Erythroblast (primary cell): ENCODE results near the gene RNF213.

ENCODE experiments used
- DNase-seq, 2 experiments: peaks; one replicate each; lab custom pipeline; 2025; lab: John Stamatoyannopoulos, UW
- GATA1 ChIP-seq: IDR thresholded peaks from 2 replicates; pipeline ENCODE4 v1.6.1; 2011; ENCODE audit warnings: low read depth, mild to moderate bottlenecking, control low read depth, low read length, moderate library complexity
- POLR2A ChIP-seq: IDR thresholded peaks from 2 replicates; pipeline ENCODE4 v1.6.1; 2011; ENCODE audit warnings: mild to moderate bottlenecking, low read length

Gene RNF213

GRCh38 chr17:80348551-80349150 is 88.0 kb downstream of the RNF213 start:
- DNase-seq = no peak
- TF ChIP-seq GATA1 = no peak
- TF ChIP-seq POLR2A = no peak

DNA sequence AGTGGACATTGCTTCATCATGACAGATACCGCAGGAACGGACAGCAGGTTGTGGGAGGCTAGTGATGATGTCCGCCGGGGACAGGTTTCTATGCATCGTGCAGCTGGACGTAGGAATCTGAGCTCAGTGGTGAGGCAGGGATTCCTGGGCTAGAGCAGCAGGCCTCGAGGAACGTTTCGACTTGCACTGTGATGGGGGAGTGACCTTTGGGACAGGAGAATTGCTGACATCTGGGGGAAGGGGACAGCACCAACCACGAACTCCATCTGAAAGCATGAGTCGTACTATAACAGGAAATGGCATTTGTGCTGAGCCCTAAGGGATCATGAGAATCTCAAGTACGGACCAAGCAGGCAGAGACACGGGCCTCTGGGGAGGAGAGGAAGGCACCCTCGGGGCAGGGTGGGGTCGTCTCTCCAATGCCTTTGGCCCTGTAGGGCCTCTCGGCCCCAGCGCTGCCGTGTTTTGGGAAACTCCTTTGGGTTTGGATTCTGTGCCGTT is 88.5 kb downstream of the RNF213 start:
- no peak for DNase-seq
- TF ChIP-seq GATA1 = no peak
- TF ChIP-seq POLR2A = no peak

DNA sequence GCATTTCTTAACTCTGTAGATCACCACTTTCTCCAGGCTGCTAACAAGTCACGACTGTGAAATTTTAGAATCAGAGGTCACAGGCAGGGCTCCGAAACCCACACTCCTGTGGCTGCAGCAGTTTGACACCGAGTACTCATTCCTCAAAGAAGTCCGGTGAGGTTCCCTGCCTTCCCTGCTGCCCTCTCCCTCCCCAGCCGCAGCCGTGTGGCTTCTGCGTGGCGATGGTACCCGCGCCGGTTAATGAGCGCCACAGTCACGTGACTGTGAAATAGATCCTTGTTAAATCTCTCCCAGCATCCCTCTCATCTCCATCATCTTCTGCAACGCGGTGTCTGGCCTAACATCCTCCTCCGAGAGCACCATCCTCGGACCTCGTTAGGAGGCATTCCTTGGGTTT is 89.1 kb downstream of the RNF213 start:
- DNase-seq = no peak
- TF ChIP-seq GATA1 (no peak), POLR2A (no peak)

DNA sequence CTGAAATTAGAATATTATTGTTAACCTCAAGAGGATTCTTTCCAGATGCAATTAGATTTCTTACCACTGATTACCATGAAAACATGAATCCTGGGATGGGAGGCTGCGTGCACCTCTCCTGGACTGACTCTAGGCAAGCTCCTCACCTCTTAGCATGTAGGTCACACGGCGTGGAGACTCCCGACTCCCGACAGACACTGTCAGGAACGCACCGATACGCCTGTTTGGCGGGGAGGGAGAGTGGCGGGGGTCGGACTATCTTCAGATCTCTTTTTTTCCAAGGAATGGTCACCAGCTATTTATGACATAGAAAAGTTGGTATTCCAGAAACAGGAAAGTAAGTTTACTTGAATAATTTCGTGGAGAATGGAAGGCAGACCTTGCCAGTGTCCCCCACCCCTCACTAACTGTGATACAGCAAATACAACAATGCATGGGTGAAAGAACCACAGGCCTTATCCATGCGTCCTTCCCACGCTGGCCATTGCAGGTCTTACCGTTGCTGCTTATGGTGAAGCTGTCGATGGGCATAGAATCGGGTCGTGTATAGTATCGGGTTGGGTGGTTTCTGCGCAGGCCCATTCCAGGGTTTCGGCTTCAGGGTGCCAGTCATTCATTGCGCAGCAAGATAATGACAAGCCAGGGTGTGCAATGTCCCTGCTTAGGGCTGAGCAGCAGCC is 91.7 kb downstream of the RNF213 start:
- no peak for DNase-seq
- TF ChIP-seq POLR2A (no peak), GATA1 (no peak)

DNA sequence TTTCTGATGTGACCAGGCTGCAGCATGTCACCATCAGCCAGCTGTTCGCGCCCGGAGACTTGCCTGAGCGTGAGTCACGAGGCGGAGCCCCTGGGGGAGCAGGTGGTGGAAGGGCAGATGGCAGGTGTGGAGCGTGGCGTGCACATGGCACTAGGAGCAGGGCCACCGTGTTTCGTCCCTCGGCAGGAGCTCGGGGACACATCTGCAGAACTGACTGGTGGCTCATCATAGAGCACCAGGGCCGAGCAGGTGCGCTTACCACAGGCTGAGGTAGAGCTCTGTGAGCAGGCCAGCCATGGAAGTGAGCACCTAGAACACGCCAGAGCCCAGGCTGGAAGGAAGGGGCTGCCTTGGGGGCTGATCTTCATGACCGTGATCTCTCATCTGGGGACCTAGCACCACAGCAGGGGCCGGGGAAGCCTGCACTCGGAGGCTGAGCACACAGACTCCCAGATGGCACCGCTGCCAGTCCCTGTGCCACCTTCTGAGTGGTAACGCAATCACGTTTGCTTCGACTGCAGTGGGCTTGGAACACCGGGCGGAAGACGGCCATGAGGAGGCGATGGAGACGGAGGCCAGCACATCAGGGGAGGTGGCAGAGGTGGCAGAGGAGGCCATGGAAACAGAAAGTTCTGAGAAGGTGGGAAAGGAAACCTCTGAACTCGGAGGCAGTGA is 92.5 kb downstream of the RNF213 start:
- TF ChIP-seq POLR2A = no peak
- no peak for TF ChIP-seq GATA1
- DNase-seq = no peak

DNA sequence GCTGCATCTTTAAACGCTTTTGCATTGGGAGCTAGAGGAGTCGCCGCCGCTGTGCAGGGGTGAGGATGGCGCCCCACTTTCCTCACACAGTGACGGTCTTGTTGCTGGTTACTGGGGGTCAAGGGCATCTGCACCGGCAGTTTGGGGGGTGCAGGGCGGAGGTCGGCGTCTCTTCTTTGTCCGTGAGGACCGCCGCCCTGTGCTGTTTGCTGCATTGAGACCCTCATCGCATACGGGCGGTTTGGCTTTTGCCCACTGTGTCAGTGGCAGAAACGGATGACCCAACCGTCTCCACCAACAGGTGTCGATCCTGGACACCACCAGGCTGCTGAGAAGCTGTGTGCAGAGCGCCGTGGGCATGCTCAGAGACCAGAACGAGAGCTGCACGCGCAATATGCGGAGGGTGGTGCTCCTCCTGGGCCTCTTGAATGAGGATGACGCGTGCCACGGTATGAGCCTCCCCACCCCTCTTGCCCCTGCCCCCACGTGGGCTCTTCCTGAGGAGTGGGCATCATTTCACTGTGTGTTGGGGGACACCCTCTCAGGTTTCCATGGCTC is 93.1 kb downstream of the RNF213 start:
- TF ChIP-seq GATA1 (no peak), POLR2A (no peak)

DNA sequence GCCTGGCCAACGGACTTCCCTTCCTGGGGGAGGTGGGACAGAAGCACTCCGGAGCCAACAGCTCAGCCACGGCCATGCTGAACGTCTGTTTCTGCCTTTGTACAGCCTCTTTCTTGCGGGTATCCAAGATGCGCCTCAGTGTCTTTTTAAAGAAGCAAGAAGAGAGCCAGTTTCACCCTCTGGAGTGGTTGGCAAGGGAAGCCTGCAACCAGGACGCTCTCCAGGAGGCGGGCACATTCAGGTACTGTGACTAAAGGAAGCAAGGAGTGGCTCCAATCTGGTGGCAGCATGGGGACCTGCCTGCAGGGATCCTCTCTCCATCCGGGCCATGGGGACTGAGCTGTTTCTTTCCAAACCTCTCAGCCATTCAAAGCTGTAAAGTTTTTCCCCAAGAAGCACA is 93.7 kb downstream of the RNF213 start:
- TF ChIP-seq GATA1 (no peak), POLR2A (no peak)
- no peak for DNase-seq

More for the DNA sequence above, 93.1 kb downstream of the RNF213 start:
- DNase-seq = no peak

DNA sequence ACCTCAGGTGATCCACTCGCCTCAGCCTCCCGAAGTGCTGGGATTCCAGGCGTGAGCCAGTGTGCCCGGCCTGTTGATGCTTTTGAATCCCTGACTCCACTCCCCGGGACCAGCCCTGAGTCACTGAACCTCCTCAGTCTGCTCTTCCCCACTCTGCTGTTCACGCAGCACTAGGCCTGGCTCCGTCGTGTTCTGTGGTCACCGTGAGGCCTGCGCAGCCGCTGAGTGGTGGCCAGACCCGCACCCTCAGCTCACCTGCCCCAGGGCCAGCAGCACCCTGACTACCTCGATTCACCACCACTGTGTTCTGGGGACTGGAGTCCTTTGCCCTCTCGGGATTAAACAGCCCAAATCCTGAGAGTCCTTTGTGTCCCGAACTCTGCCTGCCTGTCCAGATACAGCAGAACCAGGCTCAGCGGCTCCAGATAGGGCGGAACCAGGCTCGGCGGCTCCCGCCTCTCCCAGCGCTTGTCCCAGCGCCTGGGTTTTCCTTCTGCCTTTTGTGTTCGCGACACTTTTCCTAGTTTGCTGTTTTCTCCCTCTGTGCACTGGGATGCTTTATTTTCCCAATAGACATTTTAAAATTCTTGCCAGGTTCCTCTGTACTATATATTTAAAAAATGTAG is 95.7 kb downstream of the RNF213 start:
- TF ChIP-seq GATA1 = no peak
- no peak for TF ChIP-seq POLR2A
- DNase-seq = no peak

GRCh38 chr17:80358131-80358530 is 97.5 kb downstream of the RNF213 start:
- TF ChIP-seq POLR2A (no peak), GATA1 (no peak)
- no peak for DNase-seq

GRCh38 chr17:80358861-80359260 is 98.2 kb downstream of the RNF213 start:
- no peak for DNase-seq
- TF ChIP-seq GATA1 (no peak), POLR2A (no peak)

DNA sequence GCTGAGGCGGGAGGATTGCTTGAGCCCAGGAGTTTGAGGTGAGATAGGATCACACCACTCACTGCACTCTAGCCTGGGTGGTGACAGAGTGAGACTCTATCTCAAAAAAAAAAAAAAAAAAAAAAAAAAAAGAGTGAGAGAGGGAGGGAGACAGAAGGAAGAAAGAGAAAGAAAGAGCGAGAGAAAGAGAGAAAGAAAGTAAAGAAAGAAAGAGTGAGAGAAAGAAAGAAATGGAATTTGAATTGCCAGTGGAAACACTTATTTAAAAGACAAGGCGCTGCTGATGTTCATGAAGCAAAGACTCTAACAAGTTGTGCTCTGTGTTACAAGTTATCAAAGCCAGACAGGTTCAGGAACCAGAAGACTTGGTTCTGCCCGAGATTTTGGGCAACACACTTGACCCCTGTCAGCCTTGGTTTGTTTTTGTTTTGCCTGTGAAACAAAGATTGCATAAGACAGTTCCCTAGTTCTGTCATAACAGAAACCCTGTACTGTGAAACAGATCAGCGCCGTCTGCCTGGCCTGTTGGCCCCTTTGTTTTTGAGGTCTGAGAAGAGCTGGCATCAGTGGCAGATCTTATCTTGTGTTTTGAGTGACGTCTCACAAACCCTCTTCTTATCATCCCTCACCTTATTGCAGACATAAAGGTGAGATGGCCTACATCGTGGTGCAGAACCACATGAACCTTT is 98.9 kb downstream of the RNF213 start:
- DNase-seq = no peak

GRCh38 chr17:80360396-80360795 is 99.7 kb downstream of the RNF213 start:
- DNase-seq = no peak
- TF ChIP-seq POLR2A = no peak
- TF ChIP-seq GATA1 = no peak

More for the DNA sequence above, 98.9 kb downstream of the RNF213 start:
- TF ChIP-seq POLR2A (no peak), GATA1 (no peak)

DNA sequence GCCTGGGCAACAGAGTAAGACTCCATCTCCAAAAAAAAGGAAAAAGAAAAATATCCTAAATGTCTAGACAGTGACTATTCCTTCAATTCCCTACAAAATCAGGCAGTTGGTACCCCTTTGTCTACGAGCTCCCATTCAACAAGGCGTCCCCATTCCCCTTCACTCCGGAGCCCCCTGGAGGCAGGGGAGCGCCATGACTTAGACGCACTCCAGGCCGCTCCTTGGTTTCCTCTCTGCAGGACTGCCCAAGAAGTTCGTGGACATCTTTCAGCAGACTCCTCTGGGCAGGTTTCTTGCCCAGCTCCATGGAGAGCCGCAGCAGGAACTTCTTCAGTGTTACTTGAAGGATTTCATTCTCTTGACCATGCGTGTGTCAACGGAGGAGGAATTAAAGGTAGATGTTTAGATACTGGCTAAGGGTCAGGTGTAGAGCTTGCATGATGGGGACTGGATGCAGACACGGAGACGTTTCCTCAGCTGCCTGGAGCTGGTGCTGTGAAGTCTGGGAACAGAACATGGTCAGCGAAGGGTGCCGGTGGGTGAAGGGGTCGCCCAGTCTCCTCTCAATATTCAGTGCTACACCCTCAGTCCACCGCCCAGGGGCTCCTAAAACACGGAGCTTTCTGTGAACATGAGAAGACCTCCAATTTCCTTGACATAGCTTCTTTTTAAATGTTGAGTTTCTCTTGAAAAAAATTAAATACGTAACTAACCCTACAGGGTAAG is 101.0 kb downstream of the RNF213 start:
- no peak for TF ChIP-seq POLR2A
- TF ChIP-seq GATA1 = no peak
- peak; percentile 39 to 55 for DNase-seq
